Ammon's horn (tissue), 1 donor: Measurements from ENCODE around the gene FHIT.

Experiments used
- DNase-seq: peaks from one replicate; pipeline ENCODE4 v3.0.0-alpha.2; 2016; ENCODE audit warnings: low spot score

FHIT gene

GRCh38 chr3:59996056-59996455, 1255.2 kb downstream of the FHIT start:
- DNase-seq: no peak

DNA sequence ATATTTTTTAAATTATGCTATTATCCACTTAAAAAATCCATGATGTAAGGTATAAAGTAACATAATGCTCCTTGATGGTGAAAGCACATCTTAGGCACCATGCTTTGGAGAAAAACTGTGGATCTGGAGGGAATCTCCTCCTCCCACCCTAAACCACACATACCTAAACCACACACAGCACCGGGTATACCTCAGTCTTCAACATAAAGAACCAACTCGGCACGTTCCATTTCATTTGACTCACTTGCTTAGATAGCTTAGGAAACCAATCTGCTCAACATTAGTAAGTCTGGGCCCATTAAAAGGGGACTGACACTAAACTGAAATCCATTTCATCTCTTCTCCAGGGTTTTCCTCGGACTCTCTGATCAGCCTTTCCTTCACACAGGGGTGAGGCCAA, 1255.7 kb downstream of the FHIT start:
- DNase-seq: no peak

DNA sequence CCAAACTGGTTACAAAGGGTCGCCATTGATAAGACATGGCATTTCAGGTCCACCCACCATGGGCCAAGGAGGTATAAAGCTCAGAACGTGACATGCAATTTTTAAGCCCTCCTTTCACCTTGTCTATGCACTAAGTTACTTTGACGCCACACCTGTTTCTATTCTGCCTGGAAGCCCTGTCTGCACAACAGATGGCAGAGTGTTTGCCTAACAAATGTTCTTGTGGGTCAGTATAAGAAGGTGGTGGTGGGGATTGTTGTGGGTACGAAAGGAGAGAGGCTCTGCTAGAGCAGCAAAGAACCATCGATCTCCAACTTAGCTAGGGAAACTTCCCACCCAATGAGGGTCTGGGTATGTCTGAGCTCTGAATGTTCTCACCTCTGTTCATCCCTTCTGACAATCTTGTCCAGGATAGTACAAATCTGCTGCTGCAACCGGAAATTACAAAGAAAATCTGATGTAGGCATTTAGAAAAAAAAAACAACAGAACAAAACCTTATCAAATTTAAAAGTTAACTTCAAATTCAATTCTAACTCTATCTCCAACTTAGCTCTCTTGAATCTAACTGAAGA, 1256.4 kb downstream of the FHIT start:
- no peak for DNase-seq

- no peak for DNase-seq
These were observed 1258.7 kb downstream of the FHIT start for GRCh38 chr3:59992578-59992977.

DNA sequence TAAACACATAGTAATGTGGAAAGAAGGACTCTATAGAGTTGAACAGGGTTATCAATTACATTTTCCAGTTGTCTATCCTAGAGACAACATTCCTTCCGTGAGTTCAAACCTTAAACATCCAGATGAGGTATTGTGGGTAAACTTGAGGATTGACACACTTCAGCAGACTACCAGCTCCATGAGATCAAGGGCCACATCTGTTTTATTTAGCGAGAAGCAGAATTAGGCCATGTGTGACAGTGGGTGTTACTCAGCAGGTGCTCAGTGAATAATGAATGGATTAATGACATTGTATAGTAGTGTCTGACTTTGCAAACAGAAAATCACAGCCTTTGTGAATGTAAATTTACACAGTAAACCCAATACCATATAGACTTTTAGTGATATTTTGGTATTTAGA, 1260.3 kb downstream of the FHIT start:
- DNase-seq: no peak

DNA sequence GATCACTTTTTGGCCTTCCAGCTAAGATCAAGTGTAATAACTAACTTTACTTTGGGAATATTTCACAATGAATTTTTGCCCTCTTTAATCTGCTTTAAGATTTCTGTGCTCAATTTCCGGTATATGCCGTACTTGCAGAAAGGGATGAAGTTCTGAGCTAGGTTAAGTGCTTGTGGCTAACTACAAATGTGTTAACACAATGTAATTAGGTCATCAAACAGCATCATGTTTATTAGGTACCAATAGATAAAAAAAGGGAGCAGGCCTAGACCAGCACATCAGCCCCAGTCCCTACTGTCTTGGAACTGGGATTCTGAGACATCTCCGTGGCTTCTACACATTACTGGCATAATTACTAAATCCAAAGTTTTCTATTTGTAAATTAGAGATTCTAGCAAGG, 1268.7 kb downstream of the FHIT start:
- no peak for DNase-seq

- DNase-seq: no peak
These were observed 1269.9 kb downstream of the FHIT start for GRCh38 chr3:59981377-59981776.

DNA sequence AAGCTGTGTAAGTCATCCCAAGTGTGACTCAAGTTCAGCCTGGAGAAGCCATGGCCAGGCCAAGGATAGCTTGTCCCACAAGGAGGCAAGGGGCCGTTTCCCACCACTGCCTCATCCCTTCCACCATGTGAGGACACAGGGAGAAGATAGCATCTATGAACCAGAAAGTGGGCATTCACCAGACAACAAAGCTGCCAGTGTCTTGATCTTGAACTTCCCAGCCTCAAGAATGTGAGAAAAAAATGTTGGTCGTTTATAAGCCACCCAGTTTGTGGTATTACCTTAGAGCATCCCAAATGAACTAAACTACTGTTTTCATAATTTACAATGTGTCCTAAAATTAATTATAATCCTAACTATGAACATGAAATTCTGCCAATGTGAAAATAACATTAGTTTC, 1270.7 kb downstream of the FHIT start:
- DNase-seq: no peak

- DNase-seq: no peak
These were observed 1271.7 kb downstream of the FHIT start for GRCh38 chr3:59979542-59979941.

- no peak for DNase-seq
These were observed 1272.3 kb downstream of the FHIT start for GRCh38 chr3:59978979-59979378.

DNA sequence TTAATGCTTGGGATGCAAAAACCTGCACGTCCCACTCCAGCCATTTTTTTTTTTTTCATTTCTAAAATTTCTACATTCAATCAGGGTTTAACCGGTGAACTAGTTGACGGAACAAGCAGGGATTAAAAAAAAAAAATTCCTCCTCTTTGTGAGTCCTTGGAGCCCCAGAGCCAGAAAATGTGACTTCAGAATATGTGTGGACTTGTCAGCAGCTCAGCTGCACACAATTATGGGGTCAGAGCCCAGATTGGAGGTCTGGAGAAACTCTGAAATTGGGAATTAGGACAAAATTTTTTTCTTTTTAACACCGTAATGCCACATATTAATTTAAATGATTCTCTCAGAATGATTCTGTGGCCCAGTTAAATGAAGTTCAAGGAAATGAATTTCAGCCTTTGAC, 1280.5 kb downstream of the FHIT start:
- DNase-seq: no peak

- DNase-seq: peak; percentile 23
These were observed 1280.9 kb downstream of the FHIT start for GRCh38 chr3:59970376-59970775.

DNA sequence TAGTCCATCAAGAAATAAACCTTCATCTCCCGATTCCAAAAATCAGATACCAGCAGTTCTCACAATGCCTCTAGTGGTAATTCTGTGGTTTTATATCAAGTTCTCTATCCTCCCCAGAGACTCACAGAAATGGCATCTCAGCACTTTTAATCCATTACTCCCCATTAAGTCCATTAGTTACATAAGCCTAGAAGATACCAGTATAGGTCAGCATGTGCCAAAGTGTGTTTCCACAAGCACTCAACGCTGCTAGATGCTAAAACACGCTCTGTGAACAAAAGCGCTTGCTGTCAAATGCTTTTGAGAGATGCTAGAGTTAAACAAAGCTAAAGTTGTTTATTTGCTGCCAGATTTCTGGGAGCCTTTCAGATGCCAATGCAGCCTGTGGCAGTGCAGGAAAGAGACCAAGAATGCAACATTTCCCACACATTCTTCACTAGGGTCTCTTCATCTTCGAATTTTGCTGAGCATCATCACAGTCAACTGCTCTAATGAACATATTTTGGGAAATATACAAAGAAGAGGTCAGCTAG, 1282.7 kb downstream of the FHIT start:
- DNase-seq: peak; percentile 28

GRCh38 chr3:59963676-59964075, 1287.6 kb downstream of the FHIT start:
- DNase-seq: no peak

- DNase-seq: no peak
These were observed 1294.1 kb downstream of the FHIT start for GRCh38 chr3:59957150-59957549.

- DNase-seq: no peak
These were observed 1298.1 kb downstream of the FHIT start for GRCh38 chr3:59953104-59953503.

DNA sequence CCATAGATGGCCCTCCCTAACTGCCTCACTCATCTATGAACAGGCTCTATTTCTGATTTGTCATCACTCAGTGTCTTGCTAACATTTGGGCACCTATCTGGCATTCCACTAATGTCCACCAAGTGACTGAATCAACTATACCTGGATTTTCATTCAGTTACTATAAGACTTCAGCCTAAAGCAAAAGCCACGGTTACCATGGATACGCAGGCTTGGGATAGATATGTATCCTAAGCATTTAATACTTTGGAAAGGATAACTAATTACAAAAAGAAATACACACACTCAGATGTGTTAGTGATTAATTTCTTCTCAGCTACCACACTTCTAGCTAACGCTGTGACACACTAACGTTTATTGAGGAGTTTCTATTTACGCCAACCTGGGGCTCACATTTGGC, 1301.9 kb downstream of the FHIT start:
- DNase-seq: no peak

DNA sequence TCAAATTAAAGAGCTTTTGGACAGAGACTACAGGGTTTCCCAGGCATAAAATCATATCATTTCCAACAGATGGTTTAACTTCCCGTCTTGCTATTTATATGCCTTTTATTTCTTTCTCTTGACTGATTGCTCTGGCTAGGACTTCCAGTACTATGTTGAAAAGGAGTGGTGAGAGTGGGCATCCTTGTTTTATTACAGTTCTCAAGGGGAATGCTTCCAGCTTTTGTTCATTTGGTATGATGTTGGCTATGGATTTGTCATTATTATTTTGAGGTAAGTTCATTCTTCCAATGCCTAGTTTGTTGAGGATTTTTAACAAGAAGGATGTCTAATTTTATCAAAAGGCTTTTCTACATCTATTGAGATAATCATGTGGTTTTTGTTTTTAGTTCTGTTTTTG, 1304.9 kb downstream of the FHIT start:
- DNase-seq: no peak

DNA sequence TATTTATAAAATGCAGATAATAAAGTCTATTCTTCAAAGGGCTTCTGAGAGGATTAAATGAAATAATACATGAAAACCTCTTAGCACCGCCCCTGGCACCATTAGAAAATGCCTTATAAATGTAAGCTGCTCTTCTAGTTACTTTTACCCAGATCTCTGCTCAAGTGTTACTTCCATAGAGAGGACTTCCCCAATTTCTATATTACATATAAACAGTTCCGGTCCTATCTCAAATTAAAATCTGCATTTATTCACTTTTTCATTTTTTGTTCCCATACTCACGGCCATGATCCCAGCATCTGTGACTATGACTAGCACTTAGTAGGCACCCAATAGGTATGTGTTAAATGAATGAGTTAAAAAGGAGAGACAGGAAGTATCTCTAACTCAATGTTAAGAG, 1310.5 kb downstream of the FHIT start:
- DNase-seq: no peak

GRCh38 chr3:59939826-59940426, 1311.3 kb downstream of the FHIT start:
- no peak for DNase-seq

DNA sequence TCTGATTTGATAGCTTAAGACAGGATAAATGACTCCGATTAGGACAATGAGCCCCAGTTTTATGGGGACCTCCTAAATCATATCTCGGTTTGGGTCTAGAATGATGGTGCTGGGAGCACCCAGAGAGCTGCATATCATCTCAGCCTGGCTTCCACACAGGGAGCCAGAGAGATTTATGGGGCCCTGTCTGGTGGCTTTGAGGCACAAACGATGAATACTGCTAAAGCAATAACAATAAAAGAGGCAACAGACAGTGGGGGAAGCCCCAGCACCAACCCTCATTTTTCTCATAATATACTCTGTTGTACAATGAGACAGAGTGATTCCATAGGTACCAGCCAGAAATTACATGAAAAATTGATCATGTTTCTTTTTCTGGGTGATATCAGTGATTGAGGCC, 1312.4 kb downstream of the FHIT start:
- DNase-seq: no peak

DNA sequence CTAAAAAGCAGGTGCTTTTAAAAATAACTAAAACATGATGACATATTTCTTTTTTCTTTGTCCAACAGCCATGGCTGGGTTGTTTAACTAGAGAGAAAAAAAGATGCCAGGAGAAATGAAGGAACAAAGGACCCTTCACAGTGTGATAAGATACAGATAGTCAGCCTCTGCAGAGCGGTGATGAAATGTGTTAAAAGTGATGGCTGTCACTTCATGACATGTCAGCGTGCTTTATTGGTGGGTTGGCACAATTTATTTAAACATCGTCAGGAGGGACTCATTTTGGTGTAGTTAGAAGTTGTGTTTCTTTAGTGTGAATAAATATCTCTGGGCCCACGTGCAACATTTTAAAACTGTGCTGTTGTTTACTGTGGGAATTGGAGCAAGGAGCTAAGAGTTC, 1314.1 kb downstream of the FHIT start:
- no peak for DNase-seq

DNA sequence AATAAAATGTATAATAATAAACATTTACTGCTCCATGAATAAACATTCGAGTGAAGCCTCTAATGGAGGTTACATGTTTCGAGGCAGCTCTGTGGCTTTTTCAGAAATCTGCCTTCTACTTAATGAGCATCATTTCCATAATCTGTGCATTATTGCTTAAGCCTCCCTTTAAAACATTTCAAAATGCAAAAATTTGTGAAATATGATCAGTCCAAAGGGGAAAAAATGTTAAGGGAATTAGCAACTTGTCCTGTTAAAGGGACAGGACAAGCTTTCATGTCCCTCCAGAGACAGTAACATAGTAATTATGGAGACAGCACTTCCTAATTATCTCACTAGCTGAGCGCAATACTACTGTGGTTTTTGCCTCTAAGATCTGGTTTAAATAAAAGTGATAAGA, 1314.8 kb downstream of the FHIT start:
- DNase-seq: no peak

- no peak for DNase-seq
These were observed 1316.2 kb downstream of the FHIT start for GRCh38 chr3:59935025-59935424.
